H4 (cell line): ENCODE data around the gene STK36. TPM values are rescaled to one million over a fixed set of nuclear protein-coding genes. Genes with fewer than 3 reads are reported as not detected.

Experiments used
- DNase-seq: peaks from one replicate; pipeline ENCODE4 v3.0.0-alpha.2; 2015; ENCODE audit warnings: low spot score
- total RNA-seq: library from RNA; depleted of rRNA; stranded (reverse); fragments of >200 nt; shearing (Covaris generic); gene quantifications from 2 replicates; pipeline ENCODE4 v1.2.3, GENCODE V29; 2014

The STK36 gene
- total RNA-seq, 1 experiment from 2014 or later, result 10.4 TPM

- DNase-seq, result no peak
Measured at GRCh38 chr2:218663901-218664300, 8.0 kb upstream of the STK36 start.

DNA sequence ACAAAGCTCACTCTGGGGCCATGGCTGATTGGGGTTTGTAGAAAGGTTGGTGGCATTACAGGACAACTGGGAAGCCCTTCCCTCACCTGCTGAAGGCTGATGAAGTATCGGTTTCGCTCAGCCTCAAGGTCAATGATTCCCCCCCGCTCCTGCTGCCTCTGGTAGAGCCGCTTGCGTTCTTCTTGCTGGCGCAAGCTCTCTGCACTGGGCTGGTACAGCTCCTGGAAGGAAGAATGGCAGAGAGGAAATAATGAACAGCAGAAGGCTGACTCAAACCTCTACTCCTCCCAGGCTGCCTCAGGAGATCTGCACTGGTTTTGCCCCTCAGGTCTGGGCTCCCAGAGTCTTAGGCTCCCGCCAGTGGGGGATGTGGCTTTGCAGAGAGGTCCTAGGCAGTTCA, 7.2 kb upstream of the STK36 start:
- no peak for DNase-seq

- no peak for DNase-seq
Measured at GRCh38 chr2:218671097-218671653, 711 bp upstream of the STK36 start.

- DNase-seq, result no peak
Measured at GRCh38 chr2:218679119-218679518, 7.2 kb downstream of the STK36 start.

DNA sequence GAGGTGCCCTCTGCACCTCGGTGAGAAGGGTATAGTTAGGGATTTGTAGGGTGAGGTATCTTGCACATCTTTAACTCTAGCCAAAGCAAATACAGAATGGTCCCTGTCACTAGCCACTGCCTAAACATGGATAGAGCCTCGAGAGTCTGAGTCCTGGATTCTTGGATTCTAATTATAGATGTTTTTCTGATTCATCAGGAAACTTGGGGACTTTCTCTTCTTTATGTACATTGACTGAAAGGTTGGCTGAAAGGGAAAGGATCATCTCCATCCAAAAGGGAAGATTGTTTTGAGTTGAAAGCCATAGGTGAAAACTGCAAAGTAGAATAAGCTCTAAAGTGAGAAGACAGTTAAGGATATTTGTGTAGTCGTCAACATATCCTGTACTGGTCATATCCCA, 8.2 kb downstream of the STK36 start:
- no peak for DNase-seq

GRCh38 chr2:218687400-218688060, 15.6 kb downstream of the STK36 start:
- peak; percentile 69 for DNase-seq

GRCh38 chr2:218691234-218691633, 19.3 kb downstream of the STK36 start:
- DNase-seq, result no peak

DNA sequence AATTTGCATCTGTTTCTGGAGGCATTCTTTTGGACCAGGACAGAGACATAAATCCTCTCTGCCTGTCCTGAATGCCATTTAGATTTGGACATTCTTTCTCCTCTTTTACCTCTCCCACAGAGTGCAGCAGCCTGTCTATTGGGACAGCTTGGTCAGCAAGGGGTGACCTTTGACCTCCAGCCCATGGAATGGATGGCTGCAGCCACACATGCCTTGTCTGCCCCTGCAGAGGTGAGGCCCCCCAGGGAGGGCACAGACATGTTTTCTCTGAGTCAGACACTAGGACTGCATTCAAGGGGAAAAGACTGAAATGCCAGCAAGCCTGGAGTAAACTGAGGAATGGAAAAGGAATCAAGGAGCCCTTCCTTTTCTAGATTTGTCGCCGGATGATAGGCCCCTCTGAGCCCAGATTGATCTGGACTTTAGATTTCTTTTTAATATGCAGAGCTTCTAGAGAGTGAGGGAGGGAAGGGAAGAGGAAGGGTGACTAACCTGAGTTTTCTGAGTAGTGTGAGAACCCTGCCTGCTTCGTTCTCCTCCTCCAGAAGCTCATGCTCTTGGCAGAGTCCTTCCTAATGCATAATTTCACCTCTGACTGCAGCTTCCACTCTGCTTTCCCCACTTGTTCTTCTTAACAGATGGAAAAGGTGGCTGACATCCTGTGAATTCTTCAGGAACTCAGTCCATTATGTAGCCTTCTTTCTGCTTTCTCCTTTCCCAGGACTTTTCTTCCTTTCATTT, 22.7 kb downstream of the STK36 start:
- DNase-seq, result no peak

DNA sequence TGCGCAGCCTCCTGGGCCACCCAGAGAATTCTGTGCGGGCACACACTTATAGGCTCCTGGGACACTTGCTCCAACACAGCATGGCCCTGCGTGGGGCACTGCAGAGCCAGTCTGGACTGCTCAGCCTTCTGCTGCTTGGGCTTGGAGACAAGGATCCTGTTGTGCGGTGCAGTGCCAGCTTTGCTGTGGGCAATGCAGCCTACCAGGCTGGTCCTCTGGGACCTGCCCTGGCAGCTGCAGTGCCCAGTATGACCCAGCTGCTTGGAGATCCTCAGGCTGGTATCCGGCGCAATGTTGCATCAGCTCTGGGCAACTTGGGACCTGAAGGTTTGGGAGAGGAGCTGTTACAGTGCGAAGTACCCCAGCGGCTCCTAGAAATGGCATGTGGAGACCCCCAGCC, 27.0 kb downstream of the STK36 start:
- no peak for DNase-seq

DNA sequence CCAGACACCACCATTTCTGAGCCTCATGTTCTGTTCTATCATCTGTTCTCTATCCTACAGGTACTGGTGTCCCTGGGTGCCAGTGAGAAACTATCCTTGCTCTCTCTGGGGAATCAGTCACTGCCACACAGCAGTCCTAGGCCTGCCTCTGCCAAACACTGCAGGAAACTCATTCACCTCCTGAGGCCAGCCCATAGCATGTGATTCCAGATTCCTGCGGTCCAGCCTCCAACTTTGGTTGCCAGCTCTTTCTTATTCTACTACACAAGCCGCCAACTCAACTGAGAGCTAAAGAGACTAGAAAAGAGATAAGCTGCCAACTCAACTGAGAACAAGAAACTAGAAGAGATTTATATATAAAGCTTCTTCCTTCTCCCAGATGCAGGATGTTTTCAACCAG, 29.9 kb downstream of the STK36 start:
- no peak for DNase-seq

GRCh38 chr2:218703341-218703740, 31.5 kb downstream of the STK36 start:
- DNase-seq, result no peak

DNA sequence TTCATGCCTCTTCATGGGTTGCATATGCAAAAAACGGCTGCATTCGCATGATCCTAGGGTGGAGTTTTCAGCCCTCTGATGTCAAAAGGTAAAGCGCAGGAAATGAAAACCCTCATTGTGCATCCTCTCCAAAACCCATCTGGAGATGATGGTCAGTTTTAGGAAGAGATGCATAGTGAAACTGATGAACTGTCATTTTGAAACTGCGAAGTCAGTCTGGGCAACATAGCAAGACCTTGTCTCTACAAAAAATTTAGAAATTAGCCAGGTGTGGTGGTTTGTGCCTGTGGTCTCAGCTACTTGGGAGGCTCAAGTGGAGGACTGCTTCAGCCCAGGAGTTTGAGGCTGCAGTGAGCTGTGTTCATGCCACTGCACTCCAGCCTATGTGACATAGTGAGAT, 36.2 kb downstream of the STK36 start:
- no peak for DNase-seq

DNA sequence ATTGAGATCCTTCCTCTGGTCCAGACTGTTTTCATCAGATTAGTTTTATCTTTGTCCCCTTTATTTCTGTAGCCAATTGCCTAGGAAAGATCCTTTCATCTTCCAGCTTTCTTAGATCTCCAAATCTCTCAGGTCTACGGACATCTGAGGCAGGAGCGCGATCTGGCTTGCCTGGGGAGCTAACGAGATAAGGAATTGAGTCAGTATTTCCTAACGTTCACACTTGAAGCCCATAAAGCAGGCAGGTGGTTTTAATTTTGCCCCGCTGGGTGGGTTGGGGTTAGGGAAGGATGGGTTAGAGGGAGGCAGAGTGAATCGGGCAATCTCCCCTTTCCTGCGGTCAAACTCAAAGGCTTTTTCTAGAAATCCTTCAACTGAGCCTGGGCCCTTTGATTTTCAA, 38.0 kb downstream of the STK36 start:
- no peak for DNase-seq

DNA sequence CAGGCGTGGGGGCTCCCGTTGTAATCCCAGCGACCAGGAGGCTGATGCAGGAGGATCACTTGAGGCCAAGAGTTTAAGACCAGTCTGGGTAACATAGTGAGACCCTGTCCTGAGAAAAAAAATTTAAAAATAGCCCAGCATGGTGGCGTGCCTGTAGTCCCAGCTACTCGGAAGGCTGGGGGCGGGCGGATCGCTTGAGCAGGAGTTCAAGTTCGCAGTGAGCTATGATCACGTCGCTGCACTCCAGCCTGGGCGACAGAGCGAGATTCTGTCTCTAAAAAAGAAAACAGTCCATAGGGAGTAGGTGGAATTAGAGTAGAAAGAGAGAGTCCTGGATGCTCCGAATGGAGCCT, 38.4 kb downstream of the STK36 start:
- DNase-seq, result no peak

- peak; percentile 92 for DNase-seq
Measured at GRCh38 chr2:218710687-218711549, 39.0 kb downstream of the STK36 start, which contains the start of gene TTLL4. Gene TTLL4, plus strand, starts transcription at chr2:218710835. Its CDS starts 26,842 bp downstream, at chr2:218737677.

DNA sequence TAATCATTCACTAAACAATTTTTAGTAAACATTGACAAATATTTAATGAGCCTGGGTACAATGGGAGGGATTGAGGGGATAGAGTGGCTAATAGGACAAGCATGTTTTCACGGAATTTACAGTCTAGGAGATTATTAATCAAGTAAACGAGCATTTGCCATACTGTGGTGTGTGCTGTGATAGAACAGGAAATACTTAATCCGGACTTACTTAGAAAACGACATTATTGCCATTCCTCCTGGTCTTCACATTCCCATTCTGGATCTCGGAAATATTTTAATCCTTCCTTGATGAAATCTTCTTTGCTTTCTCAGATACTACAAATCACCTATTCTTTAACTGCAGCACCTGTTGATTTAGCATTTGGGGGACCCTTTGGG, 39.7 kb downstream of the STK36 start:
- DNase-seq, result no peak

GRCh38 chr2:218713922-218714321, 42.0 kb downstream of the STK36 start:
- no peak for DNase-seq

- DNase-seq, result no peak
Measured at GRCh38 chr2:218716070-218716469, 44.2 kb downstream of the STK36 start.

- peak; percentile 25 for DNase-seq
Measured at GRCh38 chr2:218717262-218717661, 45.4 kb downstream of the STK36 start.

DNA sequence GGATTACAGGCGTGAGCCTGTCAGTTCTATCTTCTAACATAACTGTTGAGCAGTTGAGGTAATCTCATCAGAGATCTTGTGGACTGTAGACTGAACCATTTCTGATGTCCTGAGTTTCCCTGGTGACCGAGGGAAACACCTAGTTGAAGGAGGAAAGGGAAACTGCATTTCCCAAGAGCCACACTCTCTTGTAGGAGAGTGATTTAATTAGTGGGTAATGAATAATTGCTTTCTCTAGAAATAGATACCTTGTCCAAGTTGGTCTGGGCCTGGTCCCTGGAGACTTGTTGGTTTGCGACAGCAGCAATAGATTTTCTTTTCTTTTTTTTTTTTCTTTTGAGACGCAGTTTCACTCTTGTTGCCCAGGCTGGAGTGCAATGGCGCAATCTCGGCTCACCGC, 46.2 kb downstream of the STK36 start:
- DNase-seq, result no peak

- DNase-seq, result no peak
Measured at GRCh38 chr2:218719457-218719856, 47.6 kb downstream of the STK36 start.
